Stimulated activated CD4-positive, alpha-beta T cell treated with anti-CD3 and anti-CD28 coated beads, TNF-alpha, amount 100 ng/mL, for 4 hours (primary cell): ENCODE data around the gene KLHL40.

Experiments used
- DNase-seq, 3 experiments: peaks; one replicate each; pipeline ENCODE4 v3.0.0-alpha.2; 2020; ENCODE audit warnings: low read depth in 3 of 3

The KLHL40 gene

DNA sequence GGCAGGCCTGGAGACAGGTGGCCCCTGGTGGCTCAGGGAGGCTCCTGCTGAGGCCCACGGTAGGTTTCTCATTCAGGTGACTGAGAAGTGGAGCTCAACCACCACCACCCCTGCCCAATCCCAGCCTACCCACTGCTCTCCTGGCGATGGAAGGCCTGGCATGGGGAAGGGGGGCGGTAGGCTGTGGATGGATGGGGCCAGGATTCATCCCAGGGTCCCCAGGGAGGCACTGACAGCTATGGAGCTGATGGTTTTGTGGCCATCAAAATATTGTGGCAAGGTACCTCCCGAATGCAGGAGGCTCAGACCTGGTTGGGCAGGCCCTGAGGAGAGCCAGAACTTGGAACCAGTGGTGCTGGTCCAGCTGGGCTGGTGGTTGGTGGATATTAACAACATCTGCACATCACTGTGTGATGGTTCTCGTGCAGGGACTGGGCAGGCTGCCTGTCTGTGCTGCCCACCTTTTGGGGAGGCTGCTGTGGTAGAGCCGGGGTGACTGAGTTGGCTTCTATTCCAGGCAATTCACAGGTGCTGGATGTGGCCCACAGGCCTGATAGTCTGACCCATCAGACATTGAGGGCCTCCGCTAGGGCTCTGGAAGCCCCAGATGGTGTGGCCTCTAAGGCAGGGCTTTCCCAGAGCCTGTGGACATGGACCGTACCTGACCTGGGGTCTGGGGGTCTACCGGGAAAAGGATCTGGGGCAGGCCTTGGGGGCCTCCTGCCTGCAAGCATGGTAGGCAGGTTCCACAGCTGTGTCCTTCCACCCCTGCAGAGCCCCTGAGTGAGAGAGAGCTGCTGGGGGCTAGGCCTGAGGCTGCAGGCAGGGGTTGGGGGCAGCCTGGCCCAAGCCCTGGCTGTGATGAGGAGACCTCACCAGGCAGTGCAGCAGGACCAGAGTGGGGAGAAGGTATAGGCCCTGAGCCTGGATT lies 28.4 kb upstream of the KLHL40 start:
- DNase-seq, result no peak

- DNase-seq, result no peak
Observed at GRCh38 chr3:42657675-42658074, 27.7 kb upstream of the KLHL40 start.

DNA sequence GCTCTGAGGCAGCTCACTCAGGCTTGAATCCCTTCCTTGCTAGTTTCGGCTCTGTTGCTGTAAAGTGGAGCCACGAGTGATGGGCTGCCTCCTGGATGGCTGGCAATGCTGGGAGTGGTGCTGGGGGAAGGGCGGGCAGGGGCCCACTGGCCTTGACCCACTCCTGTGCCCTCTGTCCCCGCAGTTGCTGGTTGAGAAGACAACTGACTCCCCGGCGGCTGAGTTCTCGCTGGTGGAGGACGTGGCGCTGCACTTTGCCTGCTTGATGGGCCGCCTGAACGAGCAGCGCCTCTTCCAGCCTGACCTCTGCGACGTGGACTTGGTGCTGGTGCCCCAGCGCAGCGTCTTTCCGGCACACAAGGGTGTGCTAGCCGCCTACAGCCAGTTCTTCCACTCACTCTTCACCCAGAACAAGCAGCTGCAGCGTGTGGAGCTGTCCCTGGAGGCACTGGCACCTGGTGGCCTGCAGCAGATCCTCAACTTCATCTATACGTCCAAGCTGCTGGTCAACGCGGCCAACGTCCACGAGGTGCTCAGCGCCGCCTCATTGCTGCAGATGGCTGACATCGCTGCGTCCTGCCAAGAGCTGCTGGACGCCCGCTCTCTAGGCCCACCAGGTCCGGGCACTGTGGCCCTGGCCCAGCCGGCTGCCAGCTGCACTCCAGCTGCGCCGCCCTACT lies 27.1 kb upstream of the KLHL40 start:
- no peak for DNase-seq

DNA sequence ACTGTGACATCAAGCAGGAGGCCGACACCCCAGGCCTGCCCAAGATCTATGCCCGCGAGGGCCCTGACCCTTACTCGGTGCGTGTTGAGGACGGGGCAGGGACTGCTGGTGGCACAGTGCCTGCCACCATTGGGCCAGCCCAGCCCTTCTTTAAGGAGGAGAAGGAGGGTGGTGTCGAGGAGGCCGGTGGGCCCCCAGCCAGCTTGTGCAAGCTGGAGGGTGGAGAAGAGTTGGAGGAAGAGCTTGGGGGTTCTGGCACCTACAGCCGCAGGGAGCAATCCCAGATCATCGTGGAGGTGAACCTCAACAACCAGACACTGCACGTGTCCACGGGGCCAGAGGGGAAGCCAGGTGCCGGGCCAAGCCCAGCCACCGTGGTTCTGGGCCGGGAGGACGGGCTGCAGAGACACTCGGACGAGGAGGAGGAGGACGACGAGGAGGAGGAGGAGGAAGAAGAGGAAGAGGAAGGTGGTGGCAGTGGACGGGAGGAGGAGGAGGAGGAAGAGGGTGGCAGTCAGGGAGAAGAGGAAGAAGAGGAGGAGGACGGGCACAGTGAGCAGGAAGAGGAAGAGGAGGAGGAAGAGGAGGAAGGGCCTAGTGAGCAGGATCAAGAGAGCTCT lies 26.5 kb upstream of the KLHL40 start:
- DNase-seq, result no peak

GRCh38 chr3:42659451-42660130 lies 25.7 kb upstream of the KLHL40 start:
- DNase-seq, result no peak

- no peak for DNase-seq
Observed at GRCh38 chr3:42660131-42660715, 25.1 kb upstream of the KLHL40 start.

DNA sequence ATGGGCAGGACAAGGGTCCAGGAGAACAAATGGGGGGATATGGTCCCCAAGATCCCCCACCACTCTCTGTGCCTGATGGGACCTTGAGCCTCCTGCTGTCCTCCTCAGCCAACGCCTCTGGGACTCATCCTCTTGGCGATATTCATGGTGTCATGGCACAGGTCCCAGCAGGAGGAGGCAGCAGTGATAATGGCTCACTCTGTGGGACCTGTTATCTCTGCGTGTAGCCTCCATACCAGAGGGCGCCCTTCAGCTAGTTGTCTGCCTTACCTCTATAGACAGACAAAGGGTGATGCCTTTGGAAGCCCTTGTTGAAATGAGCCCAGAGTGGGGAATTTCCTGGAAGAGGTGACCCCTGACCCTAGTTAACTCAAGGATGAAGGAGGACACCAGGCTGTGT lies 24.4 kb upstream of the KLHL40 start:
- DNase-seq, result no peak

- DNase-seq, result no peak
Observed at GRCh38 chr3:42661593-42662022, 23.7 kb upstream of the KLHL40 start.

GRCh38 chr3:42662037-42662812 lies 23.1 kb upstream of the KLHL40 start:
- no peak for DNase-seq

DNA sequence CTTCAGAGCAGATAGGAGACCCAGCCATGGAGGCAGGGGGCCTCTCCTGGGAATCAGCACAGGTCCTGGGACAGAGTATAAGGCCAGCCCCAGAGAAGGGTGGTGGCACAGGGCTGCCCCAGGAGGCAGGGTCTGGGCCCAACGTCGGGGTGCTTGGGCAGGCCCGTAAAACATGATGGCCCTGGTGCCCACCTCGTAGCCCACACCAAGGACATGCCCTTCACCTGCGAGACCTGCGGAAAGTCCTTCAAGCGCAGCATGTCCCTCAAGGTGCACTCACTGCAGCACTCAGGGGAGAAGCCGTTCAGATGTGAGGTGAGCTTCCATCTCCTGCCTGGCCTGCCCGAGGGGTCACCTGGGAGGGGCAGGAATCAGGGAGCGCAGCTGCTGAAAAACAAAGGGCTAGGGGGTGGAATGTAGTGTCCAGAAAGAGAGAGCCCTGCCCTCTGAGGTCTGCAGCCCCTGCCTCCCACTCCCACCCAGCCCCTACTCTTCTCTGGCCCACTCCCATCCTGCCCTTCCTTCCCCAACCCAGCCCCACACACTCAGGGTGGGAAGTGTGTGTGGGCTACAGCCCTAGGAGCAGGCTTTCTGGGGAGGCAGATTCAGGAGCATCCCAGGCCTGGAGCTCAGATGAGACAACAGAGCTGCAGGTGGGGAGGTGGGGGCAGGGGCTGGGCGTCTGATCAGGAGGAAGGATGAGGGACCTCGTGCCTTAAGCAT lies 22.4 kb upstream of the KLHL40 start:
- no peak for DNase-seq

DNA sequence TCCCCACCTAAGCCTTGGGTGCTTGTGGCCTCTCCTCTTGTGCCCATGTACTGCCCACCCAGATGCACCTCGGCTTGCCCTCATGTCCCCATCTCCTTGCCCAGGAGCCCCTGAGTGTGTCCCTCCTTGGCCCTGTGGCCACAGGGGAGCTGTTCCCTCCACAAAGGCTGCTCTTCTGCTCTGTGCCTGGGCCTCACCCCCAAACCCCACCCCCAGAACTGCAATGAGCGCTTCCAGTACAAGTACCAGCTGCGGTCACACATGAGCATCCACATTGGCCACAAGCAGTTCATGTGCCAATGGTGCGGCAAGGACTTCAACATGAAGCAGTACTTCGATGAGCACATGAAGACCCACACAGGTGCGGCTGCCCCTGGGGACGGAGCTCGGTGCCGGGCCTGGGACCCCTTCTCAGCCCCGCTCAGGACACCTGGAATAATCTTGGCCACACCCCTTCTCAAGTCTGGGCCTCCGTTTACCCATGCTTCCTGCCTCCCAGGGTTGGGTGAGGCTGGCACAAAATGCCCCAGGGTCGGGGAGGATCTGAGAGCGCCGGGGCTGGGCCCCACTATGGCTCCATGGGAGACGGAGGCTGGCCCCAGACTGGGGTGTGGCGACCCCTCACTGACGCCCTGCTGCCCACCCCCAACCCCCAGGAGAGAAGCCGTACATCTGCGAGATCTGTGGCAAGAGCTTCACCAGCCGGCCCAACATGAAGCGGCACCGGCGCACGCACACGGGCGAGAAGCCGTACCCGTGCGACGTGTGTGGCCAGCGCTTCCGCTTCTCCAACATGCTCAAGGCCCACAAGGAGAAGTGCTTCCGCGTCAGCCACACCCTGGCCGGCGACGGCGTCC lies 21.5 kb upstream of the KLHL40 start:
- no peak for DNase-seq

DNA sequence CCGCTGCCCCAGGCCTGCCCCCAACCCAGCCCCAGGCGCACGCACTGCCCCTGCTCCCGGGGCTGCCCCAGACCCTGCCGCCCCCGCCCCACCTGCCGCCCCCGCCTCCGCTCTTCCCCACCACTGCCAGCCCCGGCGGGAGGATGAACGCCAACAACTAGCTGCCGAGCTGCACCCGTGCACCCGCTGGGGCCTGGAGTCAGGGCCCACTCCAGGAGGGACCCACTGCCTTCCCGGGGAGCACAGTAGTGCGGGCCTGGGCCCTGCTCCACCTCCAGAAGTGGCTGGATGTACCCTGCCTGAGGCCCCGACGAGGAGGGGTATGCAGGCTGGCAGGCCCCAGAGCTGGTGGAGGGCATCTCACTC lies 20.9 kb upstream of the KLHL40 start:
- no peak for DNase-seq

DNA sequence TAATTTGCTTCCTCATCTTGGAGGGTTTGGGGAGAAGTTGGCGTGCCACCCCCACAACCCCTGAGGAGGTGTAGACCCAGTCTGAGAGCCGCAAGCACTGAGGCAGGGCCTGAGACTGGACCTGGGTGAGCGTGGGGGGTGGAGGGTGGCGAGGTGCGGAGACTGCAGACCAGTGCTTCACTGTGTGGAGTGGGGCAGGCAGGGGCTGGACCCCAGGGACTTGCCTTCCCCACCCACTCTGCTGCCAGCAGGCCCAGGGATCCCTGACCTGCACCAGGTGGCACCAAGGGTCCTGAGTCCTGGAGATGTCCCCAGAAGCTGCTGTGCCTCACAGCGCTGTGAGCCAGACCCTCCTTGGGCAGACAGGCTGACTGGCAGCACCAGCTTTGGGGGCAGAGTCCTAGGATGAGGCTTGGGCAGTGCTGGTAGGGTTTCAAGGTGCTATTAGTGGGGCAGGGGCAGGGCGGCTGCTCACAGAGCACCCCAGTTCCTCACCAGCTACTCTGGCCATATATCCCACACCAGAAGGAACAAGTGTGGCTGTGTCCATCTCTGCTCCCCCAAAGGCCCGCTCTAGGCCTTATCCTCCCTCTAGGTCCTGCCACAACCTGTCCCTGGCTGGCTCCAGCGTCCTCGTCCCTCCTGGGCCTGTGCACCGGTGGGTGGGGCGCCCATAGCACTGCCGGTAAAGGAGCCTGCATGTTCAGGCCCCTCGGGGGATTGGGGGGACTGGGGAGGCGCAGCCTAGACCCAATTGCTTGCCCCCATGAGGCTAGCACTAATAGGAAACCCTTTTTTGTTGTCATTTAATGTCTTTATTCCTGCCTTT lies 20.1 kb upstream of the KLHL40 start:
- no peak for DNase-seq

- no peak for DNase-seq
Observed at GRCh38 chr3:42666022-42666421, 19.3 kb upstream of the KLHL40 start.

GRCh38 chr3:42666577-42666998 lies 18.7 kb upstream of the KLHL40 start:
- no peak for DNase-seq

DNA sequence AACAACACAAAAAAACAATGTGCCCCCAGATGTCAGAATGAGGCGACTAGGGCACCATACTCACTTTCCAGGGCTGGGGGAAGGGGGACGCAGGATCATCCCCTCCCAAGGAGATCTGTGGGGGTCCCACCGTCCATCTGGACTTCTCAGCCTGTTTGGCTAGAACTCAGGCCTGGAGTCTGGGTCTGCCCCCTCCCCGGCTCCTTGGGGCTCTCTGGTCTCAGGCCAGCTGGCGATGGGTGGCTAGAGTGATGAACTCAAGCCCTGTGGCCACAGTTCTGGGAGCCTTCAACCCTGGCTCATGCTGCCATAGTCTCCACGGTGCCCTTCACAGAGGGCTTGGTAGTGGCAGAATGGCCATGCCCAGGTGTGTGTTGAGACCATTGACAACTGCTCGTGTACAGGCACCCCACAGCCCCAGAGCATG lies 18.2 kb upstream of the KLHL40 start:
- DNase-seq, result no peak

- no peak for DNase-seq
Observed at GRCh38 chr3:42667523-42668412, 17.6 kb upstream of the KLHL40 start.
